Activated T-cell treated with anti-CD3 and anti-CD28 coated beads, Interleukin-2, amount 50 U/mL, for 4 hours (primary cell): Measurements from ENCODE around the gene OR5D16. TPM values are rescaled to one million over a fixed set of nuclear protein-coding genes. Genes with fewer than 3 reads are reported as not detected.
"Not testable (repeated sequence)": the region's sequence is repeated elsewhere in the genome, so short reads cannot be mapped to it uniquely, and the experiment has no call there.

Experiments used
- ATAC-seq, 2 donors: fragments of 200-7000 bp; cut with Tn5 transposase; one replicate each; pipeline ENCODE4 v1.10.0; 2021
- DNase-seq: peaks from one replicate; pipeline ENCODE4 v3.0.0-alpha.2; 2020
- H3K27me3 Mint-ChIP-seq: one replicate; pipeline ENCODE4 v1.8.0; 2021; ENCODE audit warnings: low read depth, mixed read lengths
- H3K36me3 Mint-ChIP-seq: one replicate; pipeline ENCODE4 v1.8.0; 2022; ENCODE audit warnings: mixed read lengths; ENCODE audit not compliant: insufficient read depth
- H3K4me1 Mint-ChIP-seq: one replicate; pipeline ENCODE4 v1.8.0; 2021; ENCODE audit warnings: low read depth, mixed read lengths
- H3K4me3 Mint-ChIP-seq: one replicate; pipeline ENCODE4 v1.8.0; 2021; ENCODE audit warnings: mild to moderate bottlenecking, moderate library complexity, mixed read lengths
- H3K9me3 Mint-ChIP-seq: one replicate; pipeline ENCODE4 v1.8.0; 2021; ENCODE audit warnings: mixed read lengths
- total RNA-seq, 3 donors: library from RNA; stranded (reverse); gene quantifications; one replicate each; pipeline ENCODE4 v1.2.1, GENCODE V29; 2021

The OR5D16 gene
- total RNA-seq, 3 donors from 2014 or later: not detected

DNA sequence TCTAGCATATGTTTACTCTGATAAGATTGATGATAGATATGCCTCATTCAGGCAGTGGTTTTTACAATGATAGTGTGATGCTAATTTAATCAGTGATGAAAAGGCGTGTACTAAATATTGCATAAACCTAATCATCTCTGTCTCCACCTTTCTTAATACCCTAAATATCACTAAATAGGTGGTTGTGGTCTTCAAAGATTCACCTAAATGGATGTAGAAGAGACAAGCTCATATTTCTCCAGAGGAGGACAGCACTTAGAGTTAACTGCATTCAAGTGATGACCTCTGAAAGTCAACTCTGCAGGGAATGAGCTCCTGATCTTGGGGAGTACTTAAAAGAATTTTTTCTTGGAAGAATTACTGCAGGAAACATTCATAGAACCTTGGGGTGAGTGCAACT lies 44.4 kb downstream of the OR5D16 start, which contains the start of gene TRIM51:
TRIM51 (plus strand) TSS at position 301 of the 400 bp plus-strand sequence. CDS start 2,132 bp downstream, outside the sequence.
- not testable (repeated sequence) for ATAC-seq, H3K4me1 Mint-ChIP-seq, DNase-seq, H3K9me3 Mint-ChIP-seq, H3K27me3 Mint-ChIP-seq, H3K4me3 Mint-ChIP-seq, H3K36me3 Mint-ChIP-seq

DNA sequence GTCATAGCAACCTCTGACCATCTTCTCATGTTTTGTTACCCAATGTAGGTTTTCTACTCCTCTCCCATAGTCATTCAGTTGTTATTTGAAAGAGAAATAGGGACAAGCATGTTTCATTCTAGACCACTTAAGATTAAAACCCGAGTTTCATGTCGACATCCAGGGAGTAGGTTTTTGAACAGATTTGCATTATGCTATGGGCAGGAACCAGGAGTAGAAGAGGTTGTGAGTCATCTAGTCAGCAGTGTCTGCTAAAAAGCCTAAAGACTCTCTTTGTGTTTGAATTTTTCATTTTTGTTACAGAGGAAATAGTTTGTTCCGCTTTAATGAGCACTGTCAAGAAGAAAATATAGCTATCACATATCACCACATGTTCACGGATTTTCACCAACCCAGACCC lies 46.4 kb downstream of the OR5D16 start:
- not testable (repeated sequence) for H3K4me1 Mint-ChIP-seq, H3K9me3 Mint-ChIP-seq, H3K27me3 Mint-ChIP-seq, H3K36me3 Mint-ChIP-seq, ATAC-seq, DNase-seq, H3K4me3 Mint-ChIP-seq

- H3K36me3 Mint-ChIP-seq, H3K9me3 Mint-ChIP-seq, H3K27me3 Mint-ChIP-seq, H3K4me1 Mint-ChIP-seq, DNase-seq, H3K4me3 Mint-ChIP-seq, ATAC-seq: not testable (repeated sequence)
Measured at GRCh38 chr11:55885481-55885880, 46.9 kb downstream of the OR5D16 start.

Other genes with a start within 250 kb of the OR5D16 start
- not detected for gene OR4C11, start 231.1 kb upstream of the OR5D16 start, total RNA-seq
- gene OR4P4, start 203.6 kb upstream of the OR5D16 start, total RNA-seq: not detected
- gene OR4S2, start 190.4 kb upstream of the OR5D16 start, total RNA-seq: not detected
- not detected for gene OR4C6, start 176.6 kb upstream of the OR5D16 start, total RNA-seq
- gene OR5D13, start 65.3 kb upstream of the OR5D16 start, total RNA-seq: not detected
- gene OR5D14, start 43.2 kb upstream of the OR5D16 start, total RNA-seq: not detected
- gene OR5L1, start 27.4 kb upstream of the OR5D16 start, total RNA-seq: not detected
- gene OR5D18, start 19.1 kb upstream of the OR5D16 start, total RNA-seq: not detected
- not detected for gene OR5L2, start 11.5 kb upstream of the OR5D16 start, total RNA-seq
- not detected for gene TRIM51, start 44.5 kb downstream of the OR5D16 start, total RNA-seq
- not detected for gene OR5W2, start 75.8 kb downstream of the OR5D16 start, total RNA-seq
- gene OR5I1, start 97.6 kb downstream of the OR5D16 start, total RNA-seq: not detected
- gene OR10AG1, start 131.2 kb downstream of the OR5D16 start, total RNA-seq: not detected
- gene OR5F1, start 155.9 kb downstream of the OR5D16 start, total RNA-seq: not detected
- not detected for gene OR5AS1, start 188.9 kb downstream of the OR5D16 start, total RNA-seq